Measurements from ENCODE around the gene R3HDM1.

- TF ChIP-seq CTCF (IDR thresholded peaks at IDR 0.05) (no peak), EP300 (IDR thresholded peaks at IDR 0.05) (no peak), POLR2A (IDR thresholded peaks at IDR 0.05) (no peak)
Observed at GRCh38 chr2:135667045-135667444, 135.8 kb downstream of the R3HDM1 start.
